HG02970 (cell line): ENCODE data around the gene FBXO17.

Experiments used
- ATAC-seq: cut with Tn5 transposase; IDR thresholded peaks from one replicate; pipeline ENCODE4 v1.9.1; 2021; ENCODE audit warnings: mild to moderate bottlenecking, moderate library complexity, moderate number of reproducible peaks; ENCODE audit not compliant: unreplicated experiment, low FRiP score

FBXO17 gene

DNA sequence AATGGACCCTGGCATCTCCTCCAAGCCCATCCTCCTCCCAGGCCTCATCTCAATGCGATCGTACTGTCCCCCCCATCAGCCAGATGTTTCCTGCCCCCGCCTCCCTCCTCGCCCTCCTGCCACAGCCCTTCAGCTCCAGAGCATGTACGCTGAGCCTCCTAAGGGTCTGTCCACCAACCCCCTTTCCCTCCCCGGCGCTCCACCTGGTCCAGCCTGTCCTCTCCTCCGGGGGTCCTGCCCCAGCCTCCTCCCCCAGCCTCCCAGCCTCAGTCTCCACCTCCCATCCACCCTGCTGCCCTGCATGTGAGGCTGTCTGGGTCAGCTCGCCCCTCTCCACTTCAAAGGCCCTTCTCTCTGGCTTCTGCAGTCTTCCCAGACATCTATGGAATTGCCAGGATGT lies 80.6 kb downstream of the FBXO17 start:
- no peak for ATAC-seq

DNA sequence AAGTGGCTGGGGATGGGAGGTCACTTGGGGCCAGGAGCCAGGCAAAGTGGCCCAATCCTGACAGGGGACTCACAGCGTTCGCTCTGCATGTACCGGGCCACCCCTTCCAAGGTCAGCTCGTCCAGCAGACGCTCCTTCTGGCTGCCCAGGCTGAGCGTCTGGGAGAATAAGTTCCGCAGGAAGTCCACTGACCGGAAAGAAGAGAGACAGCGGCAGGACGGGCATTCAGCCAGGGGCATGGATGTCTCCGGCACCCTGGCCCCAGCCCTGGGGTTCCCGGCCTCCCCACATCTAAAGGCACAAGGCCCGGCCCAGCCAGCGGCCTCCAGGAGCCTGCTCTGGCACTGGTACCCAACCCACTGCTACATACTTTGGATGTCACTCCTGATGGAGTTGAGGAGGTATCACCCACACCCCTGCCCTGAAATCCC lies 82.2 kb downstream of the FBXO17 start:
- no peak for ATAC-seq

- ATAC-seq = no peak
Measured at GRCh38 chr19:38892841-38893240, 82.7 kb downstream of the FBXO17 start.

GRCh38 chr19:38891771-38892170 lies 83.8 kb downstream of the FBXO17 start:
- no peak for ATAC-seq
